Common myeloid progenitor, CD34-positive (primary cell): Measurements from ENCODE around the gene CHP1. TPM values are rescaled to one million over a fixed set of nuclear protein-coding genes. Genes with fewer than 3 reads are reported as not detected.

Experiments
- CTCF ChIA-PET: fragments of 350-600 bp; sonication (Branson Sonifier 250); formaldehyde crosslinking; loops from one replicate; lab custom pipeline; 2021; ENCODE audit warnings: antibody characterized with exemption; lab: Charles Lee
- POLR2A ChIA-PET: fragments of 350-600 bp; sonication (Branson Sonifier 250); formaldehyde crosslinking; loops from one replicate; lab custom pipeline; 2021; ENCODE audit warnings: antibody characterized with exemption; lab: Charles Lee
- DNase-seq, 3 donors: peaks; one replicate each; pipeline versions ENCODE4 v3.0.0 to v3.0.0-alpha.2; 2013
- H3K27ac ChIP-seq, 2 experiments: 1 replicate in 1 of 2; 2 replicates in 1 of 2; pipeline ENCODE4 v1.7.0; 2013; ENCODE audit warnings: inconsistent platforms in 2 of 2, low read length in 2 of 2, mild to moderate bottlenecking in 2 of 2, low read depth in 1 of 2, moderate library complexity in 1 of 2; ENCODE audit not compliant: severe bottlenecking in 2 of 2, insufficient read depth in 1 of 2, poor library complexity in 1 of 2
- H3K27me3 ChIP-seq, 5 experiments: replicated peaks in 2 of 5; 1 replicate in 3 of 5; 2 replicates in 2 of 5; pipeline versions ENCODE4 v1.6.1 to v1.7.0; 2013; ENCODE audit warnings: low read length in 4 of 5, mild to moderate bottlenecking in 2 of 5, moderate library complexity in 2 of 5, inconsistent platforms in 1 of 5; ENCODE audit not compliant: insufficient read depth in 5 of 5, control insufficient read depth in 4 of 5
- H3K36me3 ChIP-seq, 4 experiments: 1 replicate in 2 of 4; 2 replicates in 2 of 4; pipeline versions ENCODE4 v1.6.1 to v1.7.0; 2013; ENCODE audit warnings: low read length in 3 of 4, control low read depth in 1 of 4, mild to moderate bottlenecking in 1 of 4; ENCODE audit not compliant: control insufficient read depth in 4 of 4, insufficient read depth in 4 of 4
- H3K4me1 ChIP-seq, 4 experiments: 1 replicate in 3 of 4; 2 replicates in 1 of 4; pipeline versions ENCODE4 v1.6.1 to v1.7.1; 2013; ENCODE audit warnings: low read length in 3 of 4, mild to moderate bottlenecking in 3 of 4, control low read depth in 1 of 4, inconsistent platforms in 1 of 4, moderate library complexity in 1 of 4; ENCODE audit not compliant: control insufficient read depth in 4 of 4, insufficient read depth in 4 of 4; ENCODE audit errors: control extremely low read depth in 1 of 4
- H3K4me3 ChIP-seq, 7 experiments: 1 replicate in 4 of 7; 2 replicates in 3 of 7; pipeline versions ENCODE4 v1.5.1 to v1.7.0; 2013; ENCODE audit warnings: mild to moderate bottlenecking in 7 of 7, low read length in 6 of 7, moderate library complexity in 6 of 7, inconsistent platforms in 2 of 7, low read depth in 2 of 7, control low read depth in 1 of 7; ENCODE audit not compliant: insufficient read depth in 4 of 7, control insufficient read depth in 1 of 7; ENCODE audit errors: extremely low read depth in 1 of 7
- H3K9me3 ChIP-seq, 5 experiments: 1 replicate in 4 of 5; 2 replicates in 1 of 5; pipeline versions ENCODE4 v1.6.1 to v1.7.1; 2013; ENCODE audit warnings: low read length in 4 of 5, mild to moderate bottlenecking in 2 of 5, inconsistent platforms in 1 of 5, low read depth in 1 of 5, moderate library complexity in 1 of 5; ENCODE audit not compliant: control insufficient read depth in 4 of 5, insufficient read depth in 2 of 5; ENCODE audit errors: control extremely low read depth in 1 of 5
- WGBS: methylation state at CpG from one replicate; pipeline ENCODE4 v1.1.5; 2013; ENCODE audit not compliant: insufficient coverage; 5-methylcytosine and 5-hydroxymethylcytosine counted together
- polyA plus RNA-seq: library from polyadenylated mRNA; unstranded; fragments of 120-200 nt; gene quantifications from one replicate; pipeline ENCODE4 v1.2.1, GENCODE V29; 2013

CHP1 gene
- polyA plus RNA-seq = 56.4 TPM

DNA sequence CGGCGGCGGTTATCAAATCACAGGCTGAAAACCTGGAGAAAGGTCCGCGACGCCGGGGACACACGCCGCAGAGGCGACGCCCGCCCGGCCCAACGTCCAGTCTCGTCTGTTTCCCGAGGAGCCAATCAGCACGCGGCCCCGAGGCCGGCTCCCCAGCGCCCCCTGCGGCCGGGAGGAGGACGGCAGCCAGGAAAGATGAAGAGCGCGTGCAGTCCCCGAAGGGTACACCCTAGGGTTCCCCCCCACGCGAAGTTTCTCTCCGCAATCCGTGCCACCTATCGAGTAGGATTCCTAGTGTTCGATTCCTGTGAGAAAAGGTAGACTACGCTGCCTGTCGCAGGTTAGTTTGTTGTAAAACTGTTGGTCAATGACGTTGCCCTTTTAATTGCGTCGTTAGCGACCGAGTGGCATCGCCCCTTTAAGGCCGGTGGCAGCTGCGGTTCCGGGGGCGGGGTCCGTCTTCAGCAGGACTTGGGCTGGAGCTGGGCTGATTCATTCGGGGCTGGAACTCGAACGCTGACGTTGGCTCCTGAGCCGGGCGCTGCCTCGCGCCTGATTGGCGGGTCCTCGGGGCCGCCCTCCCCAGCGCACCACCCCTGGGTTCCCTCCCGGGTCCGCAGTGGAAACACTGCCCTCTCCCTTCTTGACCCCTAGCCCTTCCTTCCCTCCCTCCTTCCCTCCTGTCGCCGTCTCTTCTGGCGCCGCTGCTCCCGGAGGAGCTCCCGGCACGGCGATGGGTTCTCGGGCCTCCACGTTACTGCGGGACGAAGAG, at the start of gene CHP1, which contains the start of gene EXD1:
TSS of gene CHP1 (plus strand) at position 619 of the 772 bp plus-strand sequence. CDS start at position 734, 115 bp downstream.
TSS of gene EXD1 (minus strand) at position 108 of the 772 bp plus-strand sequence. CDS start 4,182 bp downstream, outside the sequence.
- Histone ChIP-seq H3K4me1 (peaks cover 7 to 23% (median 10%) of the 10 kb centered on the region in 4 experiments), H3K27me3 (no peaks in the 10 kb centered on the region), H3K27ac (peak within 1 kb of the TSS; percentile 58 to 86), H3K9me3 (no peaks in the 10 kb centered on the region), H3K36me3 (peaks cover 0 to 2% (median 0%) of the 10 kb centered on the region in 4 experiments), H3K4me3 (peak within 1 kb of the TSS; percentile 67 to 96 (median 86))
- ChIA-PET POLR2A (interaction anchor here (0.6 to 1.5 kb wide), 3 partner anchors 11 to 53 kb away, joined by 3 to 4 read pairs (median 3); no protein-coding TSS in a partner anchor), CTCF (interaction anchor here (0.7 to 2.7 kb wide), 7 partner anchors 9 to 330 kb away, joined by 3 to 9 read pairs (median 3); partner anchors contain the start of genes NUSAP1 and OIP5)
- WGBS = 0% methylated on average over 65 of the region's 72 CpGs
- peak; percentile 96 to 98 (median 98) for DNase-seq

DNA sequence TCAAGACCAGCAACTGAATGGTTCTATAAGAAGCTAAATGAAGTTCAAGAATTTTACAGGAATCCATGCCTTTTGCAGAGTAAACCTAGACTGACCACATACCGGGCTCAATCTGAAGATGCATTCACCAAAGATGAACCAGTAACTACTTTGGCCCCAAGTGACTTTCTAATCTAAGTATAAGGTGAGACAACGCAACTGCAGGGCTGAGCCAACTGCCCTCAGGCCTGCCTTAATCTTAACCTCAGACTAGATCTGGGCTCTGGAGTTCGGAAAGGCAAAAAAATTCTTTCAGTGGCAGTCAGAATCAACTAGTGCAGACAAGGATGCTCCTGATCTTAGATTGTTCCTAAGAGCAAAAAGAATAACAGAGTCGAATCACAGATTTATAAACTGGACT, 48.8 kb upstream of the CHP1 start:
- 71% methylated on average over 3 of the region's 4 CpGs for WGBS
- Histone ChIP-seq H3K27ac (no peak overlapping the region), H3K36me3 (no peaks in the 10 kb centered on the region), H3K9me3 (no peaks in the 10 kb centered on the region), H3K27me3 (no peaks in the 10 kb centered on the region), H3K4me3 (no peak overlapping the region), H3K4me1 (peaks cover 0 to 4% (median 0%) of the 10 kb centered on the region in 4 experiments)
- ChIA-PET CTCF (interaction anchor here (1.0 to 1.7 kb wide), 2 partner anchors 160 to 276 kb away, joined by 3 read pairs; no protein-coding TSS in a partner anchor), POLR2A (no interaction called here)
- no peak for DNase-seq

DNA sequence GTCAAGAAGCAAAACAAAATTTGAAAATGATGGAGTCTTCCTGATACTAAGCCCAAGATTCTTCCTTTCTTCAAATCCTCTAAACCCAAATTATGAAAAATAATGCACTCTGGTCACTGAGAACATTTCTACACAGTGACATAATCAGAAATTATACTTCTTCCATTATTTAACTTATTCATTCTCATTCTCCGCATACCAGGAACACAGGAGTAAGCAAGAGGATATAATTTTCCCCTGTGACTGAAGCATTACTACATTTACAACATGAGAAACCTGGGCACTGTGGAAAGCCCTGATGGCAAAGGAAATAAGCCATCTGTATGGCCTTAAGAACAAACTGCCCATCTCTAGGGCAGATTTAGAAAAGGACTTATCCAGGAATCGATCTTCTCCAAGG, 47.5 kb upstream of the CHP1 start:
- H3K27me3 ChIP-seq = no peaks in the 10 kb centered on the region
- WGBS = 40% methylated on average over 1 of the region's 2 CpGs
- H3K4me3 ChIP-seq = no peak overlapping the region
- H3K9me3 ChIP-seq = no peaks in the 10 kb centered on the region
- ChIA-PET POLR2A (no interaction called here), CTCF (interaction anchor here (0.8 to 3.6 kb wide), 13 partner anchors 12 to 288 kb away, joined by 3 to 66 read pairs (median 4); partner anchors contain the start of gene VPS18)
- H3K4me1 ChIP-seq = peaks cover 0 to 4% (median 0%) of the 10 kb centered on the region in 4 experiments
- H3K27ac ChIP-seq = no peak overlapping the region
- H3K36me3 ChIP-seq = no peaks in the 10 kb centered on the region
- DNase-seq = no peak

DNA sequence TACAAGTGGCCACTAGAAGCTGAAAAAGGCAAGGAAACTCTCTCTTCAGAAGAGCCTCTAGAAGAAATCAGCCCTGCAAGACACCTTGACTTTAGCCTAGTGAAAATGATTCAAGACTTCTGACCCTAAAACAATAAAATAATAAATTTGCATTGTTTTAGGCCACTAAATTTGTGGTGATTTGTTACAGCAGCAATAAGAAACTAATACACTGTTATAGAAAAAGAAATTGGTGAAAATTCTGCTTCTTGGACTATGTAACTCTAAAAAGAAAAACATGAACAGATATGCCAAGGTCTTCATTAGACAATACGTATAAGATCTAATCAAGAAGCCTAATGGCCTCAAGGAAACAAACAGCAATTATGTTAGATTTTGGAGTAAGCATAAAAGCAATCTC, 36.6 kb upstream of the CHP1 start:
- DNase-seq = no peak
- Histone ChIP-seq H3K4me3 (no peak overlapping the region), H3K4me1 (no peaks in the 10 kb centered on the region), H3K9me3 (no peaks in the 10 kb centered on the region), H3K27me3 (no peaks in the 10 kb centered on the region), H3K27ac (no peak overlapping the region), H3K36me3 (no peaks in the 10 kb centered on the region)
- ChIA-PET POLR2A (no interaction called here), CTCF (interaction anchor here (0.7 kb wide), 1 partner anchor 9 kb away, joined by 3 read pairs; no protein-coding TSS in a partner anchor)
- WGBS = no CpG with 5 or more reads among the region's 1 CpG

DNA sequence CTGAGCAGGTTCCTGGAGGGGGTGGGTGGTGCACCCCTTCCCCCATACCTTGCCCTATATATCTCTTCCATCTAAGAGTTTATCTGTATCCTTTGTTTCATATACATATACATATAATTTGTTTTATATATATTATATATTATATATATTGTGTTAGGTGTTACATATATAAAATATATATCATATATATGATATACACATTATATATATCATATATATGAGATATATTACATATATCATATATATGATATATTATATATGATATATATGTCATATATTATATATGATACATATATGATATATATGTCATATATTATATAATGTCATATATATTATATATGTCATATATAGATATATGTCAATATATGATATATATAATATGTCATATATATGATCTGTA, 31.6 kb upstream of the CHP1 start:
- Histone ChIP-seq H3K27me3 (no peaks in the 10 kb centered on the region), H3K4me3 (no peak overlapping the region), H3K36me3 (no peaks in the 10 kb centered on the region), H3K9me3 (no peaks in the 10 kb centered on the region), H3K4me1 (no peaks in the 10 kb centered on the region), H3K27ac (no peak overlapping the region)
- no peak for DNase-seq
- POLR2A ChIA-PET = no interaction called here
- CTCF ChIA-PET = no interaction called here

DNA sequence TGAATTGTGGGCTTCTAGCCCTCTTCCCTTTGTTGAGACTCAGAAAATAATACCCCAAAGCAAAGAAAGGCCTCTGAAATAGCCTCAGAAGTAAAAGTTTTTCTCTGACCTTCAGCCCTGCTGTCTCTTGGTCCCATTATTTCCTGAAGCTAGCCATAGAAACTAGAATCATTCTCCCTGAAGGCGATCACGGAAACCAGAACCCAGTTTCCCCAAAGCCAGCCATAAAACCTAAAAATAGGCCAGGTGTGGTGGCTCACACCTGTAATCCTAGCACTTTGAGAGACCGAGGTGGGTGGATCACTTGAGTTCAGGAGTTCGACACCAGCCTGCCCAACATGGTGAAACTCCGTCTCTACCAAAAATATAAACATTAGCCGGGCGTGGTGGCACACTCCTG, 27.7 kb upstream of the CHP1 start:
- no peaks in the 10 kb centered on the region for H3K4me1 ChIP-seq
- H3K27ac ChIP-seq = no peak overlapping the region
- POLR2A ChIA-PET = no interaction called here
- CTCF ChIA-PET = no interaction called here
- no peaks in the 10 kb centered on the region for H3K36me3 ChIP-seq
- DNase-seq = no peak
- 100% methylated on average over 3 of the region's 7 CpGs for WGBS
- no peaks in the 10 kb centered on the region for H3K9me3 ChIP-seq
- H3K27me3 ChIP-seq = no peaks in the 10 kb centered on the region
- no peak overlapping the region for H3K4me3 ChIP-seq

DNA sequence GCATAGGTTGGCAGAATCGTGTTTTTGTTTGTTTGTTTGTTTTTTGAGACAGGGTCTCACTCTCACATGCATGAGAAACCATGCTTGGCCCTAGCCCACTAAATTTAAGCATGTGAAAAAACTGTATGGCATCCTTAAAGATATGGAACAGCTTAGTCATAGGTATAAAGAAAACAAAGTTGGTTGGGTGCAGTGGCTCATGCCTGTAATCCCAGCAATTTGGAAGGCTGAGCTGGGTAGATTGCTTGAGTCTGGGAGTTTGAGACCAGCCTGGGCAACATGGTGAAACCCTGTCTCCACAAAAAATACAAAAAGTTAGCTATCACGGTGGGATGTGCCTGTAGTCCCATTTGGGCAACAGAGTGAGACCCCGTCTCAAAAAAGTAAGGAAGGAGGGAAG, 25.8 kb upstream of the CHP1 start:
- CTCF ChIA-PET = no interaction called here
- no peaks in the 10 kb centered on the region for H3K36me3 ChIP-seq
- no peak overlapping the region for H3K27ac ChIP-seq
- no peaks in the 10 kb centered on the region for H3K9me3 ChIP-seq
- DNase-seq = no peak
- no peaks in the 10 kb centered on the region for H3K4me1 ChIP-seq
- H3K4me3 ChIP-seq = no peak overlapping the region
- POLR2A ChIA-PET = no interaction called here
- no peaks in the 10 kb centered on the region for H3K27me3 ChIP-seq
- 93% methylated on average over 3 of the region's 3 CpGs for WGBS
